HEK293 (cell line): Measurements from ENCODE around the gene CACNB4.

Experiments used
- ZNF354C ChIP-seq: fragments of 450-650 bp; formaldehyde crosslinking; IDR thresholded peaks from 2 replicates; pipeline ENCODE4 v1.5.1; 2016; ENCODE audit warnings: missing biosample characterization, missing genetic modification characterization, low read depth, borderline replicate concordance
- TF ChIP-seq, protein P1 (sequence below): fragments of 450-650 bp; formaldehyde crosslinking; IDR thresholded peaks from 2 replicates; pipeline ENCODE4 v1.5.1; 2016; ENCODE audit warnings: missing biosample characterization, missing genetic modification characterization

DNA sequence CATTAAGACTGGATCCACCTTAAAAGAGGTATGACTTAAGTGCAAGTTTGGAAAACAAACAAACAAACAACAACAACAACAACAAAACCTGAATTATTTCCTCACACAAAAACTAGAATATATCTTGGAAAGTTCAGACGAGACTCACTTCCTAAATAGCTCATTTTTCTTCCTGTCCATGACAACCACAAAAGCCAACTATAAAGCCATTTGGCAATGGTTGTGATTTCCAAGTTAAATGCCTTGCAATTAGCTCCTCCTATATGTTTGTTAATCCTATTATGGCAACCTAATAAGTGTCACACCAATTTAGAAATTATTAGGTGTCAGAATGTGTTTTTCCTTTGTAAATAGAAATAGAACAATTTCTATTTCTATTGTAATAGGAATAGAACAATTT, 179.1 kb downstream of the CACNB4 start:
- TF ChIP-seq, protein P1, sequence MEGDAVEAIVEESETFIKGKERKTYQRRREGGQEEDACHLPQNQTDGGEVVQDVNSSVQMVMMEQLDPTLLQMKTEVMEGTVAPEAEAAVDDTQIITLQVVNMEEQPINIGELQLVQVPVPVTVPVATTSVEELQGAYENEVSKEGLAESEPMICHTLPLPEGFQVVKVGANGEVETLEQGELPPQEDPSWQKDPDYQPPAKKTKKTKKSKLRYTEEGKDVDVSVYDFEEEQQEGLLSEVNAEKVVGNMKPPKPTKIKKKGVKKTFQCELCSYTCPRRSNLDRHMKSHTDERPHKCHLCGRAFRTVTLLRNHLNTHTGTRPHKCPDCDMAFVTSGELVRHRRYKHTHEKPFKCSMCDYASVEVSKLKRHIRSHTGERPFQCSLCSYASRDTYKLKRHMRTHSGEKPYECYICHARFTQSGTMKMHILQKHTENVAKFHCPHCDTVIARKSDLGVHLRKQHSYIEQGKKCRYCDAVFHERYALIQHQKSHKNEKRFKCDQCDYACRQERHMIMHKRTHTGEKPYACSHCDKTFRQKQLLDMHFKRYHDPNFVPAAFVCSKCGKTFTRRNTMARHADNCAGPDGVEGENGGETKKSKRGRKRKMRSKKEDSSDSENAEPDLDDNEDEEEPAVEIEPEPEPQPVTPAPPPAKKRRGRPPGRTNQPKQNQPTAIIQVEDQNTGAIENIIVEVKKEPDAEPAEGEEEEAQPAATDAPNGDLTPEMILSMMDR (tag by site-specific recombination) = no peak
- TF ChIP-seq ZNF354C (tag by site-specific recombination) = no peak
